Neural cell (in vitro differentiated cells): ENCODE data around the gene IGF2BP2. TPM values are rescaled to one million over a fixed set of nuclear protein-coding genes. Genes with fewer than 3 reads are reported as not detected.

ENCODE experiments used
- H2AFZ ChIP-seq: fragments of 200-600, 300-800 bp; sonication (generic), shearing (Covaris generic); 2 replicates; pipeline ENCODE4 v1.6.0; 2014; ENCODE audit warnings: low read depth, mild to moderate bottlenecking, antibody characterized with exemption, low read length, moderate library complexity
- H3F3A ChIP-seq: fragments of 200-600 bp; shearing (Covaris generic); 2 replicates; pipeline ENCODE4 v1.6.1; 2016; ENCODE audit warnings: mild to moderate bottlenecking, moderate library complexity, mixed read lengths, antibody characterized with exemption, low read length; ENCODE audit not compliant: insufficient read depth, poor library complexity, severe bottlenecking
- H3K27ac ChIP-seq: fragments of 200-600, 300-800 bp; sonication (generic), shearing (Covaris generic); 2 replicates; pipeline ENCODE4 v1.5.1; 2014; ENCODE audit warnings: mild to moderate bottlenecking, low read length, moderate library complexity
- H3K27me3 ChIP-seq: fragments of 300-800, 200-600 bp; sonication (generic), shearing (Covaris generic); 2 replicates; pipeline ENCODE4 v1.6.0; 2014; ENCODE audit warnings: mild to moderate bottlenecking, low read depth, low read length, moderate library complexity; ENCODE audit not compliant: insufficient read depth
- H3K36me3 ChIP-seq: fragments of 300-800, 200-600 bp; sonication (generic), shearing (Covaris generic); 2 replicates; pipeline ENCODE4 v1.5.1; 2014; ENCODE audit warnings: mild to moderate bottlenecking, antibody characterized with exemption, low read length, moderate library complexity; ENCODE audit not compliant: insufficient read depth
- H3K4me2 ChIP-seq: fragments of 300-800, 200-600 bp; sonication (generic), shearing (Covaris generic); 2 replicates; pipeline ENCODE4 v1.6.0; 2014; ENCODE audit warnings: mild to moderate bottlenecking, low read length
- H3K4me3 ChIP-seq: fragments of 300-800, 200-600 bp; sonication (generic), shearing (Covaris generic); 2 replicates; pipeline ENCODE4 v1.5.1; 2014; ENCODE audit warnings: mild to moderate bottlenecking, low read length, moderate library complexity
- H3K79me2 ChIP-seq: fragments of 200-600 bp; shearing (Covaris generic); replicated peaks from 2 replicates; pipeline ENCODE4 v1.6.0; 2014; ENCODE audit warnings: mild to moderate bottlenecking, low read length, moderate library complexity; ENCODE audit not compliant: insufficient read depth
- H3K9ac ChIP-seq: fragments of 300-800, 200-600 bp; sonication (generic), shearing (Covaris generic); 2 replicates; pipeline ENCODE4 v1.6.1; 2016; ENCODE audit warnings: mild to moderate bottlenecking, low read length, mixed read lengths
- H3K9me2 ChIP-seq: fragments of 200-600 bp; shearing (Covaris generic); 2 replicates; pipeline ENCODE4 v1.6.1; 2016; ENCODE audit warnings: mild to moderate bottlenecking, low read length, mixed read lengths; ENCODE audit not compliant: insufficient read depth
- H3K9me3 ChIP-seq: fragments of 200-600, 300-800 bp; sonication (generic), shearing (Covaris generic); 2 replicates; pipeline ENCODE4 v1.6.1; 2016; ENCODE audit warnings: mild to moderate bottlenecking, mixed run types, low read length, moderate library complexity, mixed read lengths
- H4K20me1 ChIP-seq: fragments of 200-600 bp; shearing (Covaris generic); 2 replicates; pipeline ENCODE4 v1.6.1; 2016; ENCODE audit warnings: mild to moderate bottlenecking, mixed run types; ENCODE audit not compliant: insufficient read depth
- POLR2AphosphoS5 ChIP-seq: IDR thresholded peaks from 2 replicates; pipeline ENCODE4 v1.6.1; 2012
- RAD21 ChIP-seq: fragments of 450-650 bp; conservative IDR thresholded peaks from 2 replicates; pipeline ENCODE4 v1.6.1; 2014; ENCODE audit warnings: antibody characterized with exemption, mild to moderate bottlenecking, moderate library complexity
- TAF1 ChIP-seq: IDR thresholded peaks from 2 replicates; pipeline ENCODE4 v1.6.1; 2012; ENCODE audit warnings: low read depth
- polyA plus RNA-seq: library from polyadenylated mRNA; depleted of rRNA; stranded (reverse); fragments of >200 nt; gene quantifications from 2 replicates; pipeline ENCODE4 v1.2.3, GENCODE V29; 2014
- TF ChIP-seq, protein P1 (sequence below): IDR thresholded peaks from 2 replicates; pipeline ENCODE4 v1.6.1; 2012; ENCODE audit warnings: borderline replicate concordance
- TF ChIP-seq, protein P2 (sequence below): fragments of 450-650 bp; IDR thresholded peaks from 2 replicates; pipeline ENCODE4 v1.5.1; 2014; ENCODE audit warnings: antibody characterized with exemption, mild to moderate bottlenecking, moderate library complexity; ENCODE audit not compliant: poor library complexity, severe bottlenecking

The IGF2BP2 gene
- polyA plus RNA-seq, 1 donor from 2014 or later, result 46.6 TPM

DNA sequence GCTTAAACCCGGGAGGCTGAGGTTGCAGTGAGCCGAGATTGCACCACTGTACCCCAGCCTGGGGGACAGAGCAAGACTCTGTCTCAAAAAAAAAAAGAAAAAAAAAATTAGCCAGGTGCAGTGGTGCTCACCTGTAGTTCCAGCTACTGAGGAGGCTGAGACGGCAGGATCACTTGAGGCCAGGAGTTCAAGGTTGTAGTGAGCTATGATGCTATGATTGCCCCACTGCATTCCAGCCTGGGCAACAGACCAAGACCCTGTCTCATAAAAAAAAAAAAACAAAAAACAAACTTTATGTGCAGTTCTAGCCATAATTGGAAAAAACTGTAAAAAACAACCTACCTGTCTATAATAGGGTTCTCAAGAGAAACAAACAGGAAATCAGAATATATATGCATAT lies 39.9 kb upstream of the IGF2BP2 start:
- Histone ChIP-seq H4K20me1 (no peaks in the 10 kb centered on the region), H3K79me2 (no peaks in the 10 kb centered on the region), H3K4me3 (no peak overlapping the region), H3K36me3 (no peaks in the 10 kb centered on the region), H3K9me3 (no peaks in the 10 kb centered on the region), H3K9ac (no peak overlapping the region), H3K9me2 (no peaks in the 10 kb centered on the region), H3F3A (no peaks in the 10 kb centered on the region), H2AFZ (no peak overlapping the region), H3K27ac (no peak overlapping the region), H3K4me2 (no peak overlapping the region), H3K27me3 (no peaks in the 10 kb centered on the region)
- TF ChIP-seq RAD21, result no peak
- TF ChIP-seq TAF1, result no peak
- TF ChIP-seq, protein P1, sequence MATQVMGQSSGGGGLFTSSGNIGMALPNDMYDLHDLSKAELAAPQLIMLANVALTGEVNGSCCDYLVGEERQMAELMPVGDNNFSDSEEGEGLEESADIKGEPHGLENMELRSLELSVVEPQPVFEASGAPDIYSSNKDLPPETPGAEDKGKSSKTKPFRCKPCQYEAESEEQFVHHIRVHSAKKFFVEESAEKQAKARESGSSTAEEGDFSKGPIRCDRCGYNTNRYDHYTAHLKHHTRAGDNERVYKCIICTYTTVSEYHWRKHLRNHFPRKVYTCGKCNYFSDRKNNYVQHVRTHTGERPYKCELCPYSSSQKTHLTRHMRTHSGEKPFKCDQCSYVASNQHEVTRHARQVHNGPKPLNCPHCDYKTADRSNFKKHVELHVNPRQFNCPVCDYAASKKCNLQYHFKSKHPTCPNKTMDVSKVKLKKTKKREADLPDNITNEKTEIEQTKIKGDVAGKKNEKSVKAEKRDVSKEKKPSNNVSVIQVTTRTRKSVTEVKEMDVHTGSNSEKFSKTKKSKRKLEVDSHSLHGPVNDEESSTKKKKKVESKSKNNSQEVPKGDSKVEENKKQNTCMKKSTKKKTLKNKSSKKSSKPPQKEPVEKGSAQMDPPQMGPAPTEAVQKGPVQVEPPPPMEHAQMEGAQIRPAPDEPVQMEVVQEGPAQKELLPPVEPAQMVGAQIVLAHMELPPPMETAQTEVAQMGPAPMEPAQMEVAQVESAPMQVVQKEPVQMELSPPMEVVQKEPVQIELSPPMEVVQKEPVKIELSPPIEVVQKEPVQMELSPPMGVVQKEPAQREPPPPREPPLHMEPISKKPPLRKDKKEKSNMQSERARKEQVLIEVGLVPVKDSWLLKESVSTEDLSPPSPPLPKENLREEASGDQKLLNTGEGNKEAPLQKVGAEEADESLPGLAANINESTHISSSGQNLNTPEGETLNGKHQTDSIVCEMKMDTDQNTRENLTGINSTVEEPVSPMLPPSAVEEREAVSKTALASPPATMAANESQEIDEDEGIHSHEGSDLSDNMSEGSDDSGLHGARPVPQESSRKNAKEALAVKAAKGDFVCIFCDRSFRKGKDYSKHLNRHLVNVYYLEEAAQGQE, result no peak
- no peak for TF ChIP-seq POLR2AphosphoS5

DNA sequence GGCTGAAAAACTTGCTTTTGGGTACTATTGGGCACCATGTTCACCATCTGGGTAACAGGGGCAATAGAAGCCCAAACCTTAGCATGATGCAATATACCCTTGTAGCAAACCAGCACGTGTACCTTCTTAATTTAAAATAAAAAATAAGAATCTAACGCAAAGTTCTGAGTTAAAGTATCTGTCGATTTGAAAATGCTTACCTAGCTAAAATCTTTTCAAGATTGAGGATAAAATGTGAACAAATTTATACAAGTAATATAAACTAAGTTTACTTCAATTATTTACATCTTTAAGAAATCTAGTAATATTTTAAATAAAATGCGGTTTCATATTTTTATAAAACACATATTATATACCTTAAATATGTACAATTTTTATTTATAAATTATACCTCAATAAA lies 38.1 kb upstream of the IGF2BP2 start:
- TF ChIP-seq, protein P1, result no peak
- TF ChIP-seq, protein P2, sequence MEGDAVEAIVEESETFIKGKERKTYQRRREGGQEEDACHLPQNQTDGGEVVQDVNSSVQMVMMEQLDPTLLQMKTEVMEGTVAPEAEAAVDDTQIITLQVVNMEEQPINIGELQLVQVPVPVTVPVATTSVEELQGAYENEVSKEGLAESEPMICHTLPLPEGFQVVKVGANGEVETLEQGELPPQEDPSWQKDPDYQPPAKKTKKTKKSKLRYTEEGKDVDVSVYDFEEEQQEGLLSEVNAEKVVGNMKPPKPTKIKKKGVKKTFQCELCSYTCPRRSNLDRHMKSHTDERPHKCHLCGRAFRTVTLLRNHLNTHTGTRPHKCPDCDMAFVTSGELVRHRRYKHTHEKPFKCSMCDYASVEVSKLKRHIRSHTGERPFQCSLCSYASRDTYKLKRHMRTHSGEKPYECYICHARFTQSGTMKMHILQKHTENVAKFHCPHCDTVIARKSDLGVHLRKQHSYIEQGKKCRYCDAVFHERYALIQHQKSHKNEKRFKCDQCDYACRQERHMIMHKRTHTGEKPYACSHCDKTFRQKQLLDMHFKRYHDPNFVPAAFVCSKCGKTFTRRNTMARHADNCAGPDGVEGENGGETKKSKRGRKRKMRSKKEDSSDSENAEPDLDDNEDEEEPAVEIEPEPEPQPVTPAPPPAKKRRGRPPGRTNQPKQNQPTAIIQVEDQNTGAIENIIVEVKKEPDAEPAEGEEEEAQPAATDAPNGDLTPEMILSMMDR, result no peak
- TF ChIP-seq RAD21, result no peak
- no peaks in the 10 kb centered on the region for H3K79me2 ChIP-seq
- H3K36me3 ChIP-seq, result no peaks in the 10 kb centered on the region
- H3K27ac ChIP-seq, result no peak overlapping the region
- no peaks in the 10 kb centered on the region for H3K27me3 ChIP-seq
- no peak overlapping the region for H2AFZ ChIP-seq
- H3K9ac ChIP-seq, result no peak overlapping the region
- no peak overlapping the region for H3K4me2 ChIP-seq
- no peak overlapping the region for H3K4me3 ChIP-seq
- H3F3A ChIP-seq, result no peaks in the 10 kb centered on the region
- H3K9me2 ChIP-seq, result no peaks in the 10 kb centered on the region
- no peaks in the 10 kb centered on the region for H4K20me1 ChIP-seq
- no peaks in the 10 kb centered on the region for H3K9me3 ChIP-seq
